D721Med (cell line): ENCODE measurements around the gene EVA1C.

Experiments used
- DNase-seq: peaks from one replicate; pipeline ENCODE4 v3.0.0; 2011; ENCODE audit warnings: low spot score; ENCODE audit not compliant: insufficient read length
- FAIRE-seq: peaks from 2 replicates; lab custom pipeline; 2011; peaks lifted over from hg19 to GRCh38; lab: Jason Lieb, UNC
- TF ChIP-seq, protein P1 (sequence below): IDR thresholded peaks from 2 replicates; pipeline ENCODE4 v1.5.1; 2012; ENCODE audit warnings: mild to moderate bottlenecking, control low read depth; ENCODE audit not compliant: insufficient read depth; ENCODE audit errors: missing control alignments

Gene EVA1C

DNA sequence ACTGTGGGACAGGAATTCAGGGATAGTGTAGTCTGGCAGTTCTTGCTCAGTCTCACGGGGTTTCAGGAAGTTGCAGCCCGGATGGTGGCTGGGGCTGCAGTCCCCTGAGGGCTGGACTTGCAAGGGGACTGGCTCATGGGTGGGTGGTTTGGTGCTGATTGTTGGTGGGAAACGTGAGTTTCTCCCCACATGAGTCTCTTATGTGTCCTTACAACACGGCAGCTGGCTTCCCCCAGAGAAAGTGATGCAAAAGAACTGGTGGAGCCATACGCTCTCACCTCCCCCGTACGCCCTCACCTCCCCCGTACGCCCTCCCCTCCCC is 64.9 kb downstream of the EVA1C start:
- no peak for FAIRE-seq
- TF ChIP-seq, protein P1, sequence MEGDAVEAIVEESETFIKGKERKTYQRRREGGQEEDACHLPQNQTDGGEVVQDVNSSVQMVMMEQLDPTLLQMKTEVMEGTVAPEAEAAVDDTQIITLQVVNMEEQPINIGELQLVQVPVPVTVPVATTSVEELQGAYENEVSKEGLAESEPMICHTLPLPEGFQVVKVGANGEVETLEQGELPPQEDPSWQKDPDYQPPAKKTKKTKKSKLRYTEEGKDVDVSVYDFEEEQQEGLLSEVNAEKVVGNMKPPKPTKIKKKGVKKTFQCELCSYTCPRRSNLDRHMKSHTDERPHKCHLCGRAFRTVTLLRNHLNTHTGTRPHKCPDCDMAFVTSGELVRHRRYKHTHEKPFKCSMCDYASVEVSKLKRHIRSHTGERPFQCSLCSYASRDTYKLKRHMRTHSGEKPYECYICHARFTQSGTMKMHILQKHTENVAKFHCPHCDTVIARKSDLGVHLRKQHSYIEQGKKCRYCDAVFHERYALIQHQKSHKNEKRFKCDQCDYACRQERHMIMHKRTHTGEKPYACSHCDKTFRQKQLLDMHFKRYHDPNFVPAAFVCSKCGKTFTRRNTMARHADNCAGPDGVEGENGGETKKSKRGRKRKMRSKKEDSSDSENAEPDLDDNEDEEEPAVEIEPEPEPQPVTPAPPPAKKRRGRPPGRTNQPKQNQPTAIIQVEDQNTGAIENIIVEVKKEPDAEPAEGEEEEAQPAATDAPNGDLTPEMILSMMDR = no peak
- no peak for DNase-seq

DNA sequence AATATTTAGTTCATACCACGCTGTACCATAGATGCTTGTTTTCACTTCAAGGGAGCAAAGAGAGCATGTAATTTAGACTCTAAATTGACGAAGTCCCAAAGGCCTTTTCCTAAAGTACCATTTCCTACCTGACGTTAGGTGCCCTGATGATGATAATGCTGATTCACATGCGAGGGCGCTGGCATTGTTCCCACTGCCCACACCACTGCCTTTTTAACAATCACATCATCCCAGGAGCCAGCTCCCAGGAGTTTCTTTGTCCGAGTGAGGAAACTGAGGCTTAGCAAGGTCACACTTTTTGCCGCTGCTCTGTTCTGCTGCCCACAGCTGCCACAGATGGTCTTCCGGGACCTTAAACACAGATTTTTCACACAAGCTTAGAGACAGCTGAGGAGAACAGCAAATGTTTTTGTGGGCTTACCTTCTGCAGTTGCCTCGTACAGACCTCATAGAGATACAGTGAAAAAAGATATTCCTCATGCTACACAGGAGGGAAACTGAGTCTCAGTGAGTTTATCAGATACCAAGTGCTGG is 69.4 kb downstream of the EVA1C start:
- no peak for FAIRE-seq
- DNase-seq = no peak
- TF ChIP-seq, protein P1 = no peak

DNA sequence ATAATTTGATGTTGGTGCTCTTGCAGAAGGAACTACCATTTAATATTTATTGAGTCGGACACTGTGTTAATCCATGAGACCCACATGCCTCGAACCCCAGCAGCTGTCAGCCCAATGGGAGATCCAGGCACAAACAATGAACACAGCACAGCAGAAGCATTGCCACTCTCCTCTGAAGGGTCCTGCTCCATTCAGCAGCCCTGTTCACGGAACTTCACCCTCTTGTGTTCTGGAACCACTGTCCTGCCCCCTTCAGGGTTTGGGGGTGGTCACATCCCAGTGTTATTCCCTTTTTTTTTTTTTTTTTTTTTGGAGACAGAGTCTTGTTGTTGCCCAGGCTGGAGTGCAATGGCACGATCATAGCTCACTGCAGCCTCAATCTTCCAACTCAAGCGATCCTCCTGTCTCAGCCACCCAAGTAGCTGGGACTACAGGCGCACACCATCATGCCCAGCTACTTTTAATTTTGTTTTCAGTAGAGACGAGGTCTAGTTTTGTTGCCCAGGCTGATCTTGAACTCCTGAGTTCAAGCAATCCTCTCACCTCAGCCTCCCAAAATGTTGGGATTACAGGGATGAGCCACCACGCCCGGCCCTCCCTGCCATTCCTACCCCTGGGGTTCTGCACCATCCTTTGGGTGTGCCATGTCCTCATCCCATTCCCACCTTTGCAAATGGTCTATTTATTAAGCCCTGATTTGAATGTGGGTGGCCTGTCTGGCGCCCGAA is 70.2 kb downstream of the EVA1C start:
- TF ChIP-seq, protein P1 = no peak
- FAIRE-seq (no peak), DNase-seq (no peak)

DNA sequence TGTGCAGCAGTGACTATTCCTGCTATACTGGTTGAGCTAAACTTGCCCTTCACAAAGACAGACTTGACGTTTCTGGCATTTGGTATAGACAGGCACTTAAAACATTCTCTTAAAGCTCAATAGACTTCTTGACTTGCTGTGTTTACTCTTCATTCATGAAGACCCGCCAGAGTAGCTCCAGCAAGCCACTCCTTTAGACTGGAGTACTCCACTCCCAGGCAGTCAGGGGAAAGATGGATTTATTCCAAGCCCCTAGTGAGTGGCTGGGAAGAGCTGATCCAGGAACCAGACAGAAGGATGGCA is 70.7 kb downstream of the EVA1C start:
- TF ChIP-seq, protein P1 = no peak
- no peak for FAIRE-seq
- DNase-seq = no peak

DNA sequence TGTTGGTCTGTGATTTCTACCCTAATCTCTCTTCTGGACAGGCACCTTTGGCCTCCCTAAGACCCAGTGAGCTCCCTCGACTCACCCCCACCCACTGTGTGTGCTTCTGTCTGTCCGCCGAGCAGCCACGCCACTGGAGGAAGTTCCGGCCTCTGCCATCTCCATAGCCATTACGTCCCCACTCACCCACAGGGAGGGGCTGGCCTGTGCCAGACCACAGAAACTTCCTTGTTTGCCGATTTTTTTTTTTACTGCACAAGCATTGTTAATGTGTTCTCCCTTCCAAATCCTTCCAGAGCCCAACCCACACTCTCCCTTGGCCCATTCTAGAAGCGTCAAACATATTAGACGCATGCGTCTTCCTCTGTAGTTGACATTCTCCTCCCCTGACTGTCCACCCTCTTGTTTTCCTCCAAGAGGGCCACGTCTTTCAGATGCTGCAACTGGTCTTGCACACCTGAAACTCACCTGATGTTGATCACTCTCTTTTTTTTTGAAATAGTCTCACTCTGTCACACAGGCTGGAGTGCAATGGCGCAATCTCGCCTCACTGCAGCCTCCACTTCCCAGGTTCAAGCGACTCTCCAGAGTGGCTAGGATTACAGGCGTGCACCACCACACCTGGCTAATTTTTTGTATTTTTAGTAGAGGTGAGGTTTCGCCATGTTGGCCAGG is 72.3 kb downstream of the EVA1C start:
- TF ChIP-seq, protein P1 = no peak
- DNase-seq (no peak), FAIRE-seq (no peak)

DNA sequence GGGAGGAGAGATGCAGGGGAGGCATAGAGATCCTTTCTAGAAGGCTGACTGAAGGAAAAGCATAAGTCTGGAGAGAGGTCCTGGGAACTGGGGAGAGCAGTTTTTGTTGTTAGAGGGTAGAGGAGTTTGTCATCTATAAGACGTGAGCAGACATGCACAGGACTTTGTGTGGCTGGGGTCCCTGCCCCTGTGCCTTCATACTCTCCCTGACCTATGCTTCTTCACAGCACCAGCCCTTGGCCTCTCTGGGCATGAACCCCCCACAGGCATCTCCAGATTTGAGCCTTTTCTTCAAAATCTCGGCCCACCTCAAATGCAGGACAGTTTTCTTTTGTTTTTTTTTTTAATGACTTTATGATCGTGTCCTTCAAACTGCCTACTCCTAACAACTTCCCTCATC is 79.9 kb downstream of the EVA1C start:
- TF ChIP-seq, protein P1 = no peak
- FAIRE-seq = no peak
- DNase-seq = no peak
